HepG2 (cell line): ENCODE measurements around the gene RELL1.

Experiments
- HDAC1 ChIP-seq: sonication (generic); formaldehyde crosslinking; IDR thresholded peaks from 2 replicates; pipeline ENCODE4 v1.5.1; 2020; ENCODE audit warnings: mild to moderate bottlenecking, missing genetic modification reagents
- KDM1A ChIP-seq: IDR thresholded peaks from 2 replicates; pipeline ENCODE4 v1.6.1; 2016; ENCODE audit warnings: missing compliant biosample characterization
- PRPF4 ChIP-seq: fragments of 200-400 bp; formaldehyde crosslinking; IDR thresholded peaks from 2 replicates; pipeline ENCODE4 v1.6.1; 2016; ENCODE audit warnings: low read length, low read depth; ENCODE audit not compliant: poor library complexity, severe bottlenecking
- SUZ12 ChIP-seq: fragments of 150-350 bp; IDR thresholded peaks from 2 replicates; pipeline ENCODE4 v1.6.1; 2014; ENCODE audit warnings: low read depth, low read length
- ZBTB21 ChIP-seq: sonication (generic); formaldehyde crosslinking; IDR thresholded peaks from 2 replicates; pipeline ENCODE4 v1.4.0; 2020; ENCODE audit warnings: missing genetic modification reagents
- TF ChIP-seq, protein P1 (sequence below), 2 experiments: IDR thresholded peaks; 2 replicates each; pipeline ENCODE4 v1.6.1; 2011 to 2012; ENCODE audit warnings: low read length in 2 of 2, borderline replicate concordance in 1 of 2, low read depth in 1 of 2, mild to moderate bottlenecking in 1 of 2, moderate library complexity in 1 of 2
- TF ChIP-seq, protein P2 (sequence below): sonication (generic); formaldehyde crosslinking; IDR thresholded peaks from 2 replicates; pipeline ENCODE4 v1.5.0; 2020; ENCODE audit warnings: mild to moderate bottlenecking, missing genetic modification reagents, moderate library complexity
- TF ChIP-seq, protein P3 (sequence below): conservative IDR thresholded peaks from 2 replicates; pipeline ENCODE4 v1.6.1; 2018; ENCODE audit warnings: missing genetic modification reagents

GRCh38 chr4:37710491-37710890 lies 24.3 kb upstream of the RELL1 start:
- TF ChIP-seq, protein P1, sequence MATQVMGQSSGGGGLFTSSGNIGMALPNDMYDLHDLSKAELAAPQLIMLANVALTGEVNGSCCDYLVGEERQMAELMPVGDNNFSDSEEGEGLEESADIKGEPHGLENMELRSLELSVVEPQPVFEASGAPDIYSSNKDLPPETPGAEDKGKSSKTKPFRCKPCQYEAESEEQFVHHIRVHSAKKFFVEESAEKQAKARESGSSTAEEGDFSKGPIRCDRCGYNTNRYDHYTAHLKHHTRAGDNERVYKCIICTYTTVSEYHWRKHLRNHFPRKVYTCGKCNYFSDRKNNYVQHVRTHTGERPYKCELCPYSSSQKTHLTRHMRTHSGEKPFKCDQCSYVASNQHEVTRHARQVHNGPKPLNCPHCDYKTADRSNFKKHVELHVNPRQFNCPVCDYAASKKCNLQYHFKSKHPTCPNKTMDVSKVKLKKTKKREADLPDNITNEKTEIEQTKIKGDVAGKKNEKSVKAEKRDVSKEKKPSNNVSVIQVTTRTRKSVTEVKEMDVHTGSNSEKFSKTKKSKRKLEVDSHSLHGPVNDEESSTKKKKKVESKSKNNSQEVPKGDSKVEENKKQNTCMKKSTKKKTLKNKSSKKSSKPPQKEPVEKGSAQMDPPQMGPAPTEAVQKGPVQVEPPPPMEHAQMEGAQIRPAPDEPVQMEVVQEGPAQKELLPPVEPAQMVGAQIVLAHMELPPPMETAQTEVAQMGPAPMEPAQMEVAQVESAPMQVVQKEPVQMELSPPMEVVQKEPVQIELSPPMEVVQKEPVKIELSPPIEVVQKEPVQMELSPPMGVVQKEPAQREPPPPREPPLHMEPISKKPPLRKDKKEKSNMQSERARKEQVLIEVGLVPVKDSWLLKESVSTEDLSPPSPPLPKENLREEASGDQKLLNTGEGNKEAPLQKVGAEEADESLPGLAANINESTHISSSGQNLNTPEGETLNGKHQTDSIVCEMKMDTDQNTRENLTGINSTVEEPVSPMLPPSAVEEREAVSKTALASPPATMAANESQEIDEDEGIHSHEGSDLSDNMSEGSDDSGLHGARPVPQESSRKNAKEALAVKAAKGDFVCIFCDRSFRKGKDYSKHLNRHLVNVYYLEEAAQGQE (IDR thresholded peaks at IDR 0.05; ENCODE audit: borderline replicate concordance in 1 of 2, low read depth in 1 of 2, low read length in 2 of 2), result no peak
- no peak for TF ChIP-seq ZBTB21 (CRISPR knock-in tag)
- TF ChIP-seq KDM1A (CRISPR knock-in tag), result no peak
- TF ChIP-seq, protein P2, sequence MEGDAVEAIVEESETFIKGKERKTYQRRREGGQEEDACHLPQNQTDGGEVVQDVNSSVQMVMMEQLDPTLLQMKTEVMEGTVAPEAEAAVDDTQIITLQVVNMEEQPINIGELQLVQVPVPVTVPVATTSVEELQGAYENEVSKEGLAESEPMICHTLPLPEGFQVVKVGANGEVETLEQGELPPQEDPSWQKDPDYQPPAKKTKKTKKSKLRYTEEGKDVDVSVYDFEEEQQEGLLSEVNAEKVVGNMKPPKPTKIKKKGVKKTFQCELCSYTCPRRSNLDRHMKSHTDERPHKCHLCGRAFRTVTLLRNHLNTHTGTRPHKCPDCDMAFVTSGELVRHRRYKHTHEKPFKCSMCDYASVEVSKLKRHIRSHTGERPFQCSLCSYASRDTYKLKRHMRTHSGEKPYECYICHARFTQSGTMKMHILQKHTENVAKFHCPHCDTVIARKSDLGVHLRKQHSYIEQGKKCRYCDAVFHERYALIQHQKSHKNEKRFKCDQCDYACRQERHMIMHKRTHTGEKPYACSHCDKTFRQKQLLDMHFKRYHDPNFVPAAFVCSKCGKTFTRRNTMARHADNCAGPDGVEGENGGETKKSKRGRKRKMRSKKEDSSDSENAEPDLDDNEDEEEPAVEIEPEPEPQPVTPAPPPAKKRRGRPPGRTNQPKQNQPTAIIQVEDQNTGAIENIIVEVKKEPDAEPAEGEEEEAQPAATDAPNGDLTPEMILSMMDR (CRISPR knock-in tag), result no peak
- no peak for TF ChIP-seq HDAC1 (CRISPR knock-in tag)
- no peak for TF ChIP-seq SUZ12
- TF ChIP-seq, protein P3, sequence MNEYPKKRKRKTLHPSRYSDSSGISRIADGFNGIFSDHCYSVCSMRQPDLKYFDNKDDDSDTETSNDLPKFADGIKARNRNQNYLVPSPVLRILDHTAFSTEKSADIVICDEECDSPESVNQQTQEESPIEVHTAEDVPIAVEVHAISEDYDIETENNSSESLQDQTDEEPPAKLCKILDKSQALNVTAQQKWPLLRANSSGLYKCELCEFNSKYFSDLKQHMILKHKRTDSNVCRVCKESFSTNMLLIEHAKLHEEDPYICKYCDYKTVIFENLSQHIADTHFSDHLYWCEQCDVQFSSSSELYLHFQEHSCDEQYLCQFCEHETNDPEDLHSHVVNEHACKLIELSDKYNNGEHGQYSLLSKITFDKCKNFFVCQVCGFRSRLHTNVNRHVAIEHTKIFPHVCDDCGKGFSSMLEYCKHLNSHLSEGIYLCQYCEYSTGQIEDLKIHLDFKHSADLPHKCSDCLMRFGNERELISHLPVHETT (CRISPR knock-in tag), result no peak
- no peak for TF ChIP-seq PRPF4
